Measurements from ENCODE around the gene GRM4. TPM values are rescaled to one million over a fixed set of nuclear protein-coding genes. Genes with fewer than 3 reads are reported as not detected.

GRM4 gene
- total RNA-seq, 2 experiments from 2014 or later: 0.12 to 0.18 TPM

GRCh38 chr6:34075906-34076305 is 70.0 kb downstream of the GRM4 start:
- no peak for DNase-seq
- H3K27me3 Mint-ChIP-seq: no peaks in the 10 kb centered on the region
- no peaks in the 10 kb centered on the region for H3K4me1 Mint-ChIP-seq
- no peak overlapping the region for H3K4me3 Mint-ChIP-seq
- H3K9me3 Mint-ChIP-seq: no peaks in the 10 kb centered on the region
- H3K27ac Mint-ChIP-seq: no peak overlapping the region
- H3K36me3 Mint-ChIP-seq: no peaks in the 10 kb centered on the region

- Mint-ChIP-seq H3K4me3 (no peak overlapping the region), H3K27me3 (no peaks in the 10 kb centered on the region), H3K36me3 (no peaks in the 10 kb centered on the region), H3K4me1 (no peaks in the 10 kb centered on the region), H3K27ac (no peak overlapping the region), H3K9me3 (no peaks in the 10 kb centered on the region)
- DNase-seq: no peak
Measured at GRCh38 chr6:34074064-34074742, 71.7 kb downstream of the GRM4 start.

- H3K27me3 Mint-ChIP-seq: no peaks in the 10 kb centered on the region
- DNase-seq: no peak
- H3K9me3 Mint-ChIP-seq: no peaks in the 10 kb centered on the region
- no peak overlapping the region for H3K4me3 Mint-ChIP-seq
- no peaks in the 10 kb centered on the region for H3K36me3 Mint-ChIP-seq
- no peaks in the 10 kb centered on the region for H3K4me1 Mint-ChIP-seq
- H3K27ac Mint-ChIP-seq: no peak overlapping the region
Measured at GRCh38 chr6:34073540-34073939, 72.3 kb downstream of the GRM4 start.

- Mint-ChIP-seq H3K4me3 (no peak overlapping the region), H3K27ac (no peak overlapping the region), H3K27me3 (no peaks in the 10 kb centered on the region), H3K36me3 (no peaks in the 10 kb centered on the region), H3K4me1 (no peaks in the 10 kb centered on the region), H3K9me3 (no peaks in the 10 kb centered on the region)
- no peak for DNase-seq
Measured at GRCh38 chr6:34072727-34073126, 73.2 kb downstream of the GRM4 start.

- H3K9me3 Mint-ChIP-seq: no peaks in the 10 kb centered on the region
- H3K27ac Mint-ChIP-seq: no peak overlapping the region
- DNase-seq: no peak
- no peak overlapping the region for H3K4me3 Mint-ChIP-seq
- no peaks in the 10 kb centered on the region for H3K27me3 Mint-ChIP-seq
- no peaks in the 10 kb centered on the region for H3K36me3 Mint-ChIP-seq
- H3K4me1 Mint-ChIP-seq: no peaks in the 10 kb centered on the region
Measured at GRCh38 chr6:34071884-34072379, 74.0 kb downstream of the GRM4 start.

GRCh38 chr6:34071136-34071883 is 74.6 kb downstream of the GRM4 start:
- no peaks in the 10 kb centered on the region for H3K36me3 Mint-ChIP-seq
- DNase-seq: no peak
- no peaks in the 10 kb centered on the region for H3K4me1 Mint-ChIP-seq
- H3K27ac Mint-ChIP-seq: no peak overlapping the region
- no peaks in the 10 kb centered on the region for H3K9me3 Mint-ChIP-seq
- no peaks in the 10 kb centered on the region for H3K27me3 Mint-ChIP-seq
- H3K4me3 Mint-ChIP-seq: no peak overlapping the region

GRCh38 chr6:34070315-34071135 is 75.4 kb downstream of the GRM4 start:
- no peaks in the 10 kb centered on the region for H3K27me3 Mint-ChIP-seq
- no peak overlapping the region for H3K27ac Mint-ChIP-seq
- no peak overlapping the region for H3K4me3 Mint-ChIP-seq
- H3K4me1 Mint-ChIP-seq: no peaks in the 10 kb centered on the region
- no peaks in the 10 kb centered on the region for H3K9me3 Mint-ChIP-seq
- no peak for DNase-seq
- H3K36me3 Mint-ChIP-seq: no peaks in the 10 kb centered on the region

GRCh38 chr6:34068462-34069044 is 77.3 kb downstream of the GRM4 start:
- H3K36me3 Mint-ChIP-seq: no peaks in the 10 kb centered on the region
- no peaks in the 10 kb centered on the region for H3K27me3 Mint-ChIP-seq
- no peak for DNase-seq
- H3K4me3 Mint-ChIP-seq: no peak overlapping the region
- no peak overlapping the region for H3K27ac Mint-ChIP-seq
- no peaks in the 10 kb centered on the region for H3K4me1 Mint-ChIP-seq
- no peaks in the 10 kb centered on the region for H3K9me3 Mint-ChIP-seq

- no peaks in the 10 kb centered on the region for H3K9me3 Mint-ChIP-seq
- H3K36me3 Mint-ChIP-seq: no peaks in the 10 kb centered on the region
- no peak overlapping the region for H3K27ac Mint-ChIP-seq
- no peaks in the 10 kb centered on the region for H3K4me1 Mint-ChIP-seq
- no peak for DNase-seq
- H3K4me3 Mint-ChIP-seq: no peak overlapping the region
- H3K27me3 Mint-ChIP-seq: no peaks in the 10 kb centered on the region
Measured at GRCh38 chr6:34067814-34068213, 78.1 kb downstream of the GRM4 start.

GRCh38 chr6:34066772-34067770 is 78.8 kb downstream of the GRM4 start:
- H3K9me3 Mint-ChIP-seq: no peaks in the 10 kb centered on the region
- H3K27me3 Mint-ChIP-seq: no peaks in the 10 kb centered on the region
- no peaks in the 10 kb centered on the region for H3K4me1 Mint-ChIP-seq
- no peak for DNase-seq
- H3K27ac Mint-ChIP-seq: no peak overlapping the region
- H3K4me3 Mint-ChIP-seq: no peak overlapping the region
- no peaks in the 10 kb centered on the region for H3K36me3 Mint-ChIP-seq

GRCh38 chr6:34066218-34066571 is 79.7 kb downstream of the GRM4 start:
- Mint-ChIP-seq H3K27ac (no peak overlapping the region), H3K4me1 (no peaks in the 10 kb centered on the region), H3K9me3 (no peaks in the 10 kb centered on the region), H3K36me3 (no peaks in the 10 kb centered on the region), H3K27me3 (no peaks in the 10 kb centered on the region), H3K4me3 (no peak overlapping the region)
- no peak for DNase-seq

- Mint-ChIP-seq H3K4me1 (no peaks in the 10 kb centered on the region), H3K9me3 (no peaks in the 10 kb centered on the region), H3K27me3 (no peaks in the 10 kb centered on the region), H3K36me3 (no peaks in the 10 kb centered on the region), H3K4me3 (no peak overlapping the region), H3K27ac (no peak overlapping the region)
- DNase-seq: no peak
Measured at GRCh38 chr6:34065466-34066217, 80.2 kb downstream of the GRM4 start.

GRCh38 chr6:34064675-34065074 is 81.2 kb downstream of the GRM4 start:
- no peak overlapping the region for H3K27ac Mint-ChIP-seq
- H3K4me3 Mint-ChIP-seq: no peak overlapping the region
- no peaks in the 10 kb centered on the region for H3K27me3 Mint-ChIP-seq
- DNase-seq: no peak
- no peaks in the 10 kb centered on the region for H3K4me1 Mint-ChIP-seq
- no peaks in the 10 kb centered on the region for H3K9me3 Mint-ChIP-seq
- H3K36me3 Mint-ChIP-seq: no peaks in the 10 kb centered on the region
